Activated T-cell treated with anti-CD3 and anti-CD28 coated beads for 4 hours (primary cell): ENCODE results near the gene RBM4.
"Not testable (repeated sequence)": the region's sequence is repeated elsewhere in the genome, so short reads cannot be mapped to it uniquely, and the experiment has no call there.

Experiments
- DNase-seq: peaks from one replicate; pipeline ENCODE4 v3.0.0-alpha.2; 2020

RBM4 gene

GRCh38 chr11:66638177-66639065, at the start of gene RBM4:
TSS of gene RBM4 (plus strand) at chr11:66638703. CDS start at chr11:66639712, 1,009 bp downstream.
- peak; percentile 92 for DNase-seq

GRCh38 chr11:66589315-66589714, 49.2 kb upstream of the RBM4 start:
- DNase-seq, result not testable (repeated sequence)

- DNase-seq, result no peak
These were observed 48.4 kb upstream of the RBM4 start for GRCh38 chr11:66589996-66590675.

GRCh38 chr11:66591175-66591574, 47.3 kb upstream of the RBM4 start:
- DNase-seq, result no peak

GRCh38 chr11:66592457-66593302, 45.8 kb upstream of the RBM4 start, which contains the start of the genes CCDC87 and CCS:
TSS of gene CCDC87 (minus strand) at chr11:66593063. CDS start at chr11:66593015, 48 bp downstream.
TSS of gene CCS (plus strand) at chr11:66593185. CDS start at chr11:66593262, 77 bp downstream.
- DNase-seq, result peak; percentile 97

- DNase-seq, result no peak
These were observed 45.2 kb upstream of the RBM4 start for GRCh38 chr11:66593303-66593635.

- no peak for DNase-seq
These were observed 44.9 kb upstream of the RBM4 start for GRCh38 chr11:66593650-66594049.

- DNase-seq, result no peak
These were observed 43.1 kb upstream of the RBM4 start for GRCh38 chr11:66595245-66595904.

GRCh38 chr11:66598993-66599392, 39.5 kb upstream of the RBM4 start:
- DNase-seq, result no peak

- no peak for DNase-seq
These were observed 38.3 kb upstream of the RBM4 start for GRCh38 chr11:66600219-66600618.

GRCh38 chr11:66600631-66601233, 37.8 kb upstream of the RBM4 start:
- no peak for DNase-seq

GRCh38 chr11:66603072-66603471, 35.4 kb upstream of the RBM4 start:
- DNase-seq, result no peak

GRCh38 chr11:66604155-66604554, 34.3 kb upstream of the RBM4 start:
- no peak for DNase-seq

GRCh38 chr11:66606608-66607007, 31.9 kb upstream of the RBM4 start:
- not testable (repeated sequence) for DNase-seq

- no peak for DNase-seq
These were observed 31.2 kb upstream of the RBM4 start for GRCh38 chr11:66607126-66607834.

- no peak for DNase-seq
These were observed 28.5 kb upstream of the RBM4 start for GRCh38 chr11:66609721-66610617.

GRCh38 chr11:66612458-66612857, 26.0 kb upstream of the RBM4 start:
- DNase-seq, result no peak

GRCh38 chr11:66614073-66614472, 24.4 kb upstream of the RBM4 start:
- no peak for DNase-seq

GRCh38 chr11:66616379-66617154, 21.9 kb upstream of the RBM4 start, which contains the start of gene RBM14:
TSS of gene RBM14 (plus strand) at chr11:66616630. CDS start at chr11:66616721, 91 bp downstream.
- DNase-seq, result peak; percentile 94
